Nephron (organoid): ENCODE results near the gene CDNF.

ENCODE experiments used
- H3K27ac Mint-ChIP-seq, 3 experiments: 2 replicates each; pipeline ENCODE4 v1.8.0; 2020; ENCODE audit warnings: mixed read lengths in 3 of 3, mild to moderate bottlenecking in 2 of 3, moderate library complexity in 1 of 3
- H3K27me3 Mint-ChIP-seq: 2 replicates; pipeline ENCODE4 v1.8.0; 2021; ENCODE audit warnings: low read depth, mild to moderate bottlenecking, moderate library complexity, mixed read lengths
- H3K36me3 Mint-ChIP-seq: 2 replicates; pipeline ENCODE4 v1.8.0; 2020; ENCODE audit warnings: low read depth, mixed read lengths
- H3K4me1 Mint-ChIP-seq: 2 replicates; pipeline ENCODE4 v1.8.0; 2020; ENCODE audit warnings: mixed read lengths
- H3K4me3 Mint-ChIP-seq, 3 experiments: 2 replicates each; pipeline ENCODE4 v1.8.0; 2020; ENCODE audit warnings: mild to moderate bottlenecking in 3 of 3, mixed read lengths in 3 of 3, moderate library complexity in 2 of 3
- H3K9me3 Mint-ChIP-seq: 2 replicates; pipeline ENCODE4 v1.8.0; 2020; ENCODE audit warnings: mixed read lengths
- CTCF ChIP-seq, 3 experiments: fragments of 200-600 bp; sonication (generic); IDR thresholded peaks; one replicate each; pipeline ENCODE4 v1.5.0; 2021; ENCODE audit warnings: antibody characterized with exemption in 3 of 3; ENCODE audit not compliant: unreplicated experiment in 3 of 3

Gene CDNF

DNA sequence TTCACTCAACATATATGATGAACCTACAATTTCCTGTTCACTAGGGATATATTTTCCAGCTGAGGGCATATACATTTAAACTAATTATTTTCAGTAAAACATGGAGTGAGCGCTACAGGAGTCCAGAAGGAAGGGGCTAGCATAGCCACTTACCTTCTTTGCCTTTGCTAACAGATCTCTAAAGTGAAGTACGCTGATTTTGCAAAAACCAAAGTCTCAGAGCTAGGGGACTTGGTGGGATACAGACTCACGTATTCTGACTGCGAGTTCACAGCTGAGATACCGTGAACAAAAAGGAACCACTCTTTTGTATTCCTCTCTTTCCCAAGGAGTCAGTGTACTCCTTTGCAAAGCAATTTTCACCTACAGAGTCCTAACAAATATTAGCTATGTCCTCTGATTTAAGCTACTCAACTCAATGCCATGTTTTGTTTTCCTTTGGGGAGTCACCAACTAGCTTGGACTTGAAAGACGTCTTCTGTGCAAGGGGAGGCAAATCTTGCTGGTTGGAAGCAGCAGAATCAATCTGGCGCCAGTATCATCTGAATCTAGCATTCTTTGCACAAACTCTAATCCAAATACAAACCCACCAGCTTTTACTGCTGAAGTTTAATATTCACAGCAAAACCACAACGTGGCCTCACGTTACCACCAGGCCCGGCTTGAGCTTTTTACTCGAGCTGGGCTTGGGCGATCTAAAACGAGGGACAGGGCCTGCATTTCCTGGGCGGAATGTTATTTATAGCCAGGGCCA, 657 bp downstream of the CDNF start:
- Mint-ChIP-seq H3K27me3 (no peaks in the 10 kb centered on the region), H3K4me1 (peaks cover 29% of the 10 kb centered on the region)

DNA sequence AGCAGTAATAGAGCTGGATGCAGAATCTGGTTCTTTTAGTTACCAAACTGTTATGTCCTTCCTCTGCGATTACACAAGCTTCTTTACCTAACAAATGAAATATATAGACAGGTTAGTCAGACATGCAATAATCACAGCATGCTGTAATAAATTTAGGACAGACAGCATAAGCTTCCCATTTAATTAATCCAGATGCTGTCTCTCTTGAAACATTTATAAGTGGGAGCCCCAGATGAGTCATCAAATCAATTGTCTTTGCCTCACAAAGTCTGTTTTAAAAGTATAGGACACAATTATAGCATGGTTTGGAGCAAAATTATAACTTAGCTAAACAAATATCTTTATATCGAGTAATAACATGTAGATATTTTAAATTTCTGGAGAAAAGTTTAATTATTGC, 1.6 kb downstream of the CDNF start:
- no peaks in the 10 kb centered on the region for H3K27me3 Mint-ChIP-seq
- H3K36me3 Mint-ChIP-seq, result peaks cover 14% of the 10 kb centered on the region
- no peak for TF ChIP-seq CTCF (IDR thresholded peaks at IDR 0.05; ENCODE audit: unreplicated experiment in 3 of 3)
- peak overlapping the region in 2 of 3 experiments; percentile 13 to 44 for H3K4me3 Mint-ChIP-seq
- H3K9me3 Mint-ChIP-seq, result no peaks in the 10 kb centered on the region
- peak overlapping the region; percentile 32 to 100 (median 61) for H3K27ac Mint-ChIP-seq
- peaks cover 29% of the 10 kb centered on the region for H3K4me1 Mint-ChIP-seq

More for the DNA sequence above, 657 bp downstream of the CDNF start:
- H3K4me3 Mint-ChIP-seq, result peak overlapping the region; percentile 90 to 96 (median 92)
- H3K36me3 Mint-ChIP-seq, result peaks cover 23% of the 10 kb centered on the region
- H3K9me3 Mint-ChIP-seq, result no peaks in the 10 kb centered on the region
- H3K27ac Mint-ChIP-seq, result peak overlapping the region; percentile 99 to 100 (median 100)
- no peak for TF ChIP-seq CTCF (IDR thresholded peaks at IDR 0.05; ENCODE audit: unreplicated experiment in 3 of 3)

GRCh38 chr10:14833106-14833505, 4.7 kb downstream of the CDNF start:
- no peak overlapping the region for H3K4me3 Mint-ChIP-seq
- peaks cover 4% of the 10 kb centered on the region for H3K27me3 Mint-ChIP-seq

GRCh38 chr10:14826076-14826829, 11.6 kb downstream of the CDNF start:
- Mint-ChIP-seq H3K4me1 (peaks cover 8% of the 10 kb centered on the region), H3K27me3 (peaks cover 28% of the 10 kb centered on the region), H3K36me3 (no peaks in the 10 kb centered on the region), H3K9me3 (no peaks in the 10 kb centered on the region), H3K27ac (no peak overlapping the region), H3K4me3 (no peak overlapping the region)
- TF ChIP-seq CTCF (IDR thresholded peaks at IDR 0.05; ENCODE audit: unreplicated experiment in 3 of 3), result no peak

More at GRCh38 chr10:14833106-14833505, 4.7 kb downstream of the CDNF start:
- Mint-ChIP-seq H3K9me3 (no peaks in the 10 kb centered on the region), H3K27ac (no peak overlapping the region), H3K36me3 (peaks cover 3% of the 10 kb centered on the region), H3K4me1 (peaks cover 18% of the 10 kb centered on the region)
- no peak for TF ChIP-seq CTCF (IDR thresholded peaks at IDR 0.05; ENCODE audit: unreplicated experiment in 3 of 3)

- Mint-ChIP-seq H3K27me3 (peaks cover 27% of the 10 kb centered on the region), H3K4me3 (no peak overlapping the region), H3K4me1 (peaks cover 8% of the 10 kb centered on the region), H3K27ac (no peak overlapping the region), H3K9me3 (no peaks in the 10 kb centered on the region), H3K36me3 (no peaks in the 10 kb centered on the region)
- no peak for TF ChIP-seq CTCF (IDR thresholded peaks at IDR 0.05; ENCODE audit: unreplicated experiment in 3 of 3)
Measured at GRCh38 chr10:14823966-14824365, 13.9 kb downstream of the CDNF start.
